SU-DHL-6 (cell line): Measurements from ENCODE around the gene LRRTM4.

Experiments used
- EZH2phosphoT487 ChIP-seq: fragments of 200-600 bp; sonication (generic), shearing (Covaris generic); conservative IDR thresholded peaks from 2 replicates; pipeline ENCODE4 v1.6.1; 2018; ENCODE audit warnings: mild to moderate bottlenecking, antibody characterized with exemption, low read length, moderate library complexity, mixed read lengths
- TF ChIP-seq, protein P1 (sequence below): fragments of 200-600 bp; sonication (generic); IDR thresholded peaks from one replicate; pipeline ENCODE4 v1.5.1; 2017; ENCODE audit warnings: antibody characterized with exemption, mild to moderate bottlenecking, low read length, moderate library complexity; ENCODE audit not compliant: insufficient read depth, poor library complexity, severe bottlenecking

DNA sequence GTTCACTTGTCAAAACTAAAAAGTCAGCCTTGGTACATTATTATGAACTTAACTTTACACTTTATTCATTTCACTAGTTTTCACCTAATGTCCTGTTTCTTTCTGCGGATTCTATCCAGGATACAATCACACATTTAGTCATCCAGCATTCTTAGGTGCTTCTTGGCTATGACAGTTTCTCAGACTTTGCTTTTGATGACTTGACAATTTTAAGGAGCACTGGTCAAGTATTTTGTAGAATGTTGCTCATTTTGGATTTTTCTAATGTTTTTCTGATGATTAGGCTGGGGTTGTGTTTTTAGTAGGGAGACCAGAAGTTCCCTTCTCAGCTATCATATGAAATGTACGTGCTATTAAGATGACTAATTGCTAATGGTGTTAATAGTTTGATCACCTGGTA, 601.2 kb downstream of the LRRTM4 start:
- TF ChIP-seq, protein P1, sequence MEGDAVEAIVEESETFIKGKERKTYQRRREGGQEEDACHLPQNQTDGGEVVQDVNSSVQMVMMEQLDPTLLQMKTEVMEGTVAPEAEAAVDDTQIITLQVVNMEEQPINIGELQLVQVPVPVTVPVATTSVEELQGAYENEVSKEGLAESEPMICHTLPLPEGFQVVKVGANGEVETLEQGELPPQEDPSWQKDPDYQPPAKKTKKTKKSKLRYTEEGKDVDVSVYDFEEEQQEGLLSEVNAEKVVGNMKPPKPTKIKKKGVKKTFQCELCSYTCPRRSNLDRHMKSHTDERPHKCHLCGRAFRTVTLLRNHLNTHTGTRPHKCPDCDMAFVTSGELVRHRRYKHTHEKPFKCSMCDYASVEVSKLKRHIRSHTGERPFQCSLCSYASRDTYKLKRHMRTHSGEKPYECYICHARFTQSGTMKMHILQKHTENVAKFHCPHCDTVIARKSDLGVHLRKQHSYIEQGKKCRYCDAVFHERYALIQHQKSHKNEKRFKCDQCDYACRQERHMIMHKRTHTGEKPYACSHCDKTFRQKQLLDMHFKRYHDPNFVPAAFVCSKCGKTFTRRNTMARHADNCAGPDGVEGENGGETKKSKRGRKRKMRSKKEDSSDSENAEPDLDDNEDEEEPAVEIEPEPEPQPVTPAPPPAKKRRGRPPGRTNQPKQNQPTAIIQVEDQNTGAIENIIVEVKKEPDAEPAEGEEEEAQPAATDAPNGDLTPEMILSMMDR = no peak
- TF ChIP-seq EZH2phosphoT487 = no peak
